PC-9 (cell line): ENCODE data around the gene APOM.

Experiments
- CTCF ChIP-seq: fragments of 200-600 bp; sonication (generic); conservative IDR thresholded peaks from 2 replicates; pipeline ENCODE4 v1.6.1; 2017; ENCODE audit warnings: mixed run types, antibody characterized with exemption, mild to moderate bottlenecking, moderate library complexity
- EZH2 ChIP-seq: fragments of 200-600 bp; sonication (generic); IDR thresholded peaks from 2 replicates; pipeline ENCODE4 v1.8.0; 2017; ENCODE audit warnings: antibody characterized with exemption, low read depth

GRCh38 chr6:31639449-31639861 lies 16.2 kb upstream of the APOM start:
- no peak for TF ChIP-seq CTCF
- TF ChIP-seq EZH2 = no peak
